ENCODE data around the gene AUTS2.

DNA sequence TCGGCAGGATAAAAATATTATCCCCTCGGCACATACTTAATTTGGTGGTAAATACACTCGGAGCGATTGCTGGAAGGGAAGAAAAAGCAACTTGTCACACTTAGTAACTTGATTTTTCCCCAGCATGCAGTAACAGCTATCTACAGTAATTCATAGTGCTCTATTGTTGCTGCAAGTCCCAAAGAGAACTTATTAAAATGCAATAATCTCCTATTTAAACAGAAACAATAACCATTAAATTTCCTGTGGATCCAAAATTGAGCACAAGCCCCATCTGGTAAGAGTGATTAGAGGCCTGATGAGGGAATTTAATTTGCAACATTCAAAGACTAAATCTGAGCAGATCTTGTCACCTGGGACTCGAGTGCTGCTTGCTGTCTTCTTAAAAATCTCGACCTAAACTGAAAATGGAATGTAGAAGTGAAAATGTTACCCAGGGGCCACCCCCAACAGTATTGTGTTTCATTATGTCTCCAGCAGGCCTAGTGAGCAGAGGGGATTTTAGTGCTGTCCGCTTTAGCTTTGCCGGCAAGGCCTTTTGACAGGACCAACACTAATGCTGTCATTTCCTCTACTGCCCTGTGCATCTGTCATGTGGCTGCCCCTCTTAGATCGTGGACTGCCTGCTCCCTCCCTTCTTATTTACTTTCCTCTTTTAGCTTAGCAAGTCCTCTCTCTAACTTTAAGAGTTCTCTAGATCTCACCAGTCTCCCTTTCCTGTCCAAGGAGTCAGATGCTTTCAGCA lies 639.7 kb downstream of the AUTS2 start:
- TF ChIP-seq CTCF (IDR thresholded peaks at IDR 0.05) = no peak
- no peak for TF ChIP-seq POLR2A (IDR thresholded peaks at IDR 0.05)
- TF ChIP-seq POLR2AphosphoS5 (IDR thresholded peaks at IDR 0.05; ENCODE audit: insufficient read depth in 1 of 2, low read depth in 1 of 2) = no peak

Data from vagina (tissue), 2 donors.